ENCODE data around the gene MSI2.
A peak's percentile ranks its signal among the peaks of the same experiment; 100 is the strongest.

The MSI2 gene

GRCh38 chr17:57253362-57254065, 2.8 kb upstream of the MSI2 start:
- H3K4me3 ChIP-seq, result no peak overlapping the region
- H3K4me1 ChIP-seq, result peaks cover 3% of the 10 kb centered on the region
- no peaks in the 10 kb centered on the region for H3K27me3 ChIP-seq (ENCODE audit: low read depth)
- peaks cover 2% of the 10 kb centered on the region; the same call in 1 of the 2 replicates for H3K9me3 ChIP-seq
- no peak for DNase-seq (ENCODE audit: low spot score in 2 of 2)
- in situ Hi-C loops (cut with MboI; ENCODE audit: low sequenced_read_pairs), result no loop called here
- H3K36me3 ChIP-seq (replicated peaks), result no peaks in the 10 kb centered on the region; the same call in 1 of the 2 replicates

DNA sequence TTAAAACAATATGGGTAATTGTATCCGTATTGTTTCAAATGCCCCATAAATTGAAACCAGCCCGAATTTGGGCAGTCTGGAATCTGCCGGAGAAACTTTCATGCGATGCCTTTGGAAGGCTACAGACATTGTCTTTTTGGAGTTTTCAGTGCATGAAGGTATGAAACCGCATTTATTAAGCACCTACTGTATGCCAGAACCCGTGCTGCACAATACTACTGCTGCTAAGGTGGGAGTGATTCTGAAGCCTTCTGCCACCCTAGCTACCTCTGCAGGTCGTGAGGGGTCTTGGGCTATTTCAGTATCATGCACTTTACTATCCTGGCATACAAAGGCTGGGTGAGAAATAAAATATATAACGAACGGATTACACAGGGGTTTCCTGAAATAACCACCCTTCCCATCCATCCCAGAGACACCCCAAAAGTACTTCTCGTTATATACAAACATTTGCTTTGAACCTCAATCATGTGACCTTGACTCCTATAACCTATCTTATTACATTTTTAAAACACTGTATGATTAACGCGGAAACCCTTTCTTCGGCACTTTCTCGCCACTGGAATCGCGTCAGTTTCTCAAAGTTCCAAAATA, 1.0 kb upstream of the MSI2 start:
- H3K4me3 ChIP-seq, result peak overlapping the region; percentile 52
- in situ Hi-C loops (cut with MboI; ENCODE audit: low sequenced_read_pairs), result no loop called here
- H3K9me3 ChIP-seq, result peaks cover 2% of the 10 kb centered on the region; the same call in 1 of the 2 replicates
- H3K4me1 ChIP-seq, result peaks cover 21% of the 10 kb centered on the region
- no peak for DNase-seq (ENCODE audit: low spot score in 2 of 2)
- H3K27me3 ChIP-seq (ENCODE audit: low read depth), result no peaks in the 10 kb centered on the region
- H3K36me3 ChIP-seq (replicated peaks), result no peaks in the 10 kb centered on the region; the same call in none of the 2 replicates

DNA sequence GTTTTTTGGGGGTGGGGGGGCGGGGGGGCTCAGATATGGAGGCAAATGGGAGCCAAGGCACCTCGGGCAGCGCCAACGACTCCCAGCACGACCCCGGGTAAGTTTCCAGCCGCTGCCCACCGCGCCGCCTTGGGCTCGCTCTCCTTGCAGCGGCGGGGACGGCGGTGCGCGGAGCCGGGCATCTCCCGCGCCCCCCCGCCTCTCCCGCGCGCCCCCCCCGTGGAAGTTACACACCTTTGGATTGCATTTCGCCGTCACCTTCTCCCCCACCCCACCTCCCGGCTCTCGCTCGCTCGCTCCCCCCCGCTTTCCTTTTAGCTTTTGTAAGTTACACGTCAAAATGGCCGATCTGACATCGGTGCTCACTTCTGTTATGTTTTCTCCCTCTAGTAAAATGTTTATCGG, 387 bp downstream of the MSI2 start:
- Histone ChIP-seq H3K9me3 (no peaks in the 10 kb centered on the region), H3K4me1 (peaks cover 28% of the 10 kb centered on the region), H3K4me3 (peak overlapping the region; percentile 52), H3K36me3 (replicated peaks) (peaks cover 6% of the 10 kb centered on the region), H3K27me3 (ENCODE audit: low read depth) (no peaks in the 10 kb centered on the region)
- in situ Hi-C loops (cut with MboI; ENCODE audit: low sequenced_read_pairs), result no loop called here
- DNase-seq (ENCODE audit: low spot score in 2 of 2), result peak in 1 of 2 experiments; percentile 49

GRCh38 chr17:57257195-57257894, 1.0 kb downstream of the MSI2 start:
- peaks cover 12% of the 10 kb centered on the region for H3K36me3 ChIP-seq (replicated peaks)

GRCh38 chr17:57257895-57258851, 1.9 kb downstream of the MSI2 start:
- peak; percentile 35 to 42 for DNase-seq (ENCODE audit: low spot score in 2 of 2)
- in situ Hi-C loops (cut with MboI; ENCODE audit: low sequenced_read_pairs), result no loop called here
- H3K9me3 ChIP-seq, result no peaks in the 10 kb centered on the region
- H3K36me3 ChIP-seq (replicated peaks), result peaks cover 21% of the 10 kb centered on the region
- H3K27me3 ChIP-seq (ENCODE audit: low read depth), result no peaks in the 10 kb centered on the region
- peaks cover 28% of the 10 kb centered on the region for H3K4me1 ChIP-seq
- peak overlapping the region; percentile 52 for H3K4me3 ChIP-seq

More at GRCh38 chr17:57257195-57257894, 1.0 kb downstream of the MSI2 start:
- Histone ChIP-seq H3K9me3 (no peaks in the 10 kb centered on the region), H3K4me3 (peak overlapping the region; percentile 52), H3K4me1 (peaks cover 28% of the 10 kb centered on the region), H3K27me3 (ENCODE audit: low read depth) (no peaks in the 10 kb centered on the region)
- peak in 1 of 2 experiments; percentile 42 for DNase-seq (ENCODE audit: low spot score in 2 of 2)
- in situ Hi-C loops (cut with MboI; ENCODE audit: low sequenced_read_pairs), result no loop called here

DNA sequence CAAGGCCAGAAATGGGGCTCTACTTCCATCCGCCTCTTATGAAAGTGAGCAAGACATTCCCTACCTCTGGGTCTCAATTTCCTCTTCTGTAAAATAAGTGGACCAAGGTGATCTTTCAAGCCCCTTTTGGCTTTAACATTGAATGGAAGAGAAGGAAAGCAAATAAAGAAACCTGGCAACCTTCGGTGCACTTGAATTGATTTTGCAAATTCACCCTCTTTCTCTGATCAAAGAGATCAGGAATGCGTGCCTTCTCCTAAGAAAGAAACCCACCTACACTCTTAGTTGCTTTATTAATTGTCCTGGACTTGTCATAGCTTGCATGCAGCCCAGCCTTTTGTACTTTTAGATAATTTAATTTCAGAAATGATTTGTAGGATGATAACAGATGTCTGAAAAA, 3.0 kb downstream of the MSI2 start:
- Histone ChIP-seq H3K36me3 (replicated peaks) (peaks cover 32% of the 10 kb centered on the region), H3K9me3 (no peaks in the 10 kb centered on the region), H3K4me1 (peaks cover 28% of the 10 kb centered on the region), H3K4me3 (no peak overlapping the region), H3K27me3 (ENCODE audit: low read depth) (no peaks in the 10 kb centered on the region)
- no peak for DNase-seq (ENCODE audit: low spot score in 2 of 2)
- in situ Hi-C loops (cut with MboI; ENCODE audit: low sequenced_read_pairs), result no loop called here

- in situ Hi-C loops (cut with MboI; ENCODE audit: low sequenced_read_pairs), result no loop called here
- DNase-seq (ENCODE audit: low spot score in 2 of 2), result no peak
- no peaks in the 10 kb centered on the region for H3K27me3 ChIP-seq (ENCODE audit: low read depth)
- peaks cover 37% of the 10 kb centered on the region for H3K36me3 ChIP-seq (replicated peaks)
- H3K4me1 ChIP-seq, result peaks cover 28% of the 10 kb centered on the region
- H3K9me3 ChIP-seq, result no peaks in the 10 kb centered on the region
- no peak overlapping the region for H3K4me3 ChIP-seq
Observed at GRCh38 chr17:57259817-57260216, 3.5 kb downstream of the MSI2 start.

GRCh38 chr17:57260325-57261083, 4.2 kb downstream of the MSI2 start:
- no peaks in the 10 kb centered on the region for H3K27me3 ChIP-seq (ENCODE audit: low read depth)
- no peak for DNase-seq (ENCODE audit: low spot score in 2 of 2)
- peaks cover 44% of the 10 kb centered on the region for H3K36me3 ChIP-seq (replicated peaks)
- no peak overlapping the region for H3K4me3 ChIP-seq
- H3K9me3 ChIP-seq, result no peaks in the 10 kb centered on the region
- in situ Hi-C loops (cut with MboI; ENCODE audit: low sequenced_read_pairs), result no loop called here
- H3K4me1 ChIP-seq, result peaks cover 28% of the 10 kb centered on the region

- no peak for DNase-seq (ENCODE audit: low spot score in 2 of 2)
- H3K4me3 ChIP-seq, result no peak overlapping the region
- H3K4me1 ChIP-seq, result peaks cover 28% of the 10 kb centered on the region
- no peaks in the 10 kb centered on the region for H3K27me3 ChIP-seq (ENCODE audit: low read depth)
- no peaks in the 10 kb centered on the region for H3K9me3 ChIP-seq
- H3K36me3 ChIP-seq (replicated peaks), result peaks cover 48% of the 10 kb centered on the region
- in situ Hi-C loops (cut with MboI; ENCODE audit: low sequenced_read_pairs), result no loop called here
Observed at GRCh38 chr17:57261084-57261461, 4.8 kb downstream of the MSI2 start.

DNA sequence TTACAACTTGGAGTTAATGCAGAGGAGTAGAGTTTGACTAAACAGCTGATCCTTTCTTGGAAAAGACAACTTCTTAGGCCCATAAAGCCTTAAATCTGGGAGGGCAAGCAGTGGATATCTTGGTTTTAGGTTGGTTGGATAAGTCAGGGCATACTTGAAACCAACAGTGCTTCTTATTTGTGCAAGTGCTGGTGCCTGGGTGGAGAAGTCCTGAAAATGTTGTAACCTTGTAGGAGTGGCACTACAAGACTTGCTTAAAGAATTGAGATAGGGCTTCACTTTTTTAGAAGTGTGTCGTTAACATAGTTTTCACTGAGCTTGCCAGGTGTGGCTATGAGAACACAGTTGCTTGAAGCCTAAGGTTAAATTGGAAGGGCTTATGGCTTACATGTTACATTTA, 6.2 kb downstream of the MSI2 start:
- in situ Hi-C loops (cut with MboI; ENCODE audit: low sequenced_read_pairs), result no loop called here
- Histone ChIP-seq H3K4me1 (peaks cover 28% of the 10 kb centered on the region), H3K27me3 (ENCODE audit: low read depth) (no peaks in the 10 kb centered on the region), H3K4me3 (no peak overlapping the region), H3K9me3 (no peaks in the 10 kb centered on the region), H3K36me3 (replicated peaks) (peaks cover 60% of the 10 kb centered on the region)
- DNase-seq (ENCODE audit: low spot score in 2 of 2), result no peak

DNA sequence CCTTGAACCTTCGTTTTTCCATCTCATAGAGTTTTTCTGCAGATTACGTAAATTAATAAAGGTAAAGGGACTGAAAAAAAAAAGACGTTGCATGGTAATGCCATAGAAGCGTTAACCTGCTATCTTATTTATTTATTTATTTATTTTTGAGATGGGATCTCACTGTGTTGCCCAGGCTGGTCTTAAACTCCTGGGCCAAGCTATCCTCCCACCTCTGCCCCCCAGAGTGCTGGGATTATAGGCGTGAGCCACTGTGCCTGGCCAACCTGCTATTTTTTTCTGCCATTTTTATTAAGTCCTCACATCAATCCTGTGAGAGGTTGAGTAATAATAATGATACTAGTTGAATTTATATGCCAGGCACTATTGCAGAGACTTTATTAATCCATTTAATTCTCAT, 7.9 kb downstream of the MSI2 start:
- Histone ChIP-seq H3K36me3 (replicated peaks) (peaks cover 69% of the 10 kb centered on the region), H3K4me3 (no peak overlapping the region), H3K27me3 (ENCODE audit: low read depth) (no peaks in the 10 kb centered on the region), H3K4me1 (peaks cover 18% of the 10 kb centered on the region), H3K9me3 (no peaks in the 10 kb centered on the region)
- in situ Hi-C loops (cut with MboI; ENCODE audit: low sequenced_read_pairs), result no loop called here
- no peak for DNase-seq (ENCODE audit: low spot score in 2 of 2)

DNA sequence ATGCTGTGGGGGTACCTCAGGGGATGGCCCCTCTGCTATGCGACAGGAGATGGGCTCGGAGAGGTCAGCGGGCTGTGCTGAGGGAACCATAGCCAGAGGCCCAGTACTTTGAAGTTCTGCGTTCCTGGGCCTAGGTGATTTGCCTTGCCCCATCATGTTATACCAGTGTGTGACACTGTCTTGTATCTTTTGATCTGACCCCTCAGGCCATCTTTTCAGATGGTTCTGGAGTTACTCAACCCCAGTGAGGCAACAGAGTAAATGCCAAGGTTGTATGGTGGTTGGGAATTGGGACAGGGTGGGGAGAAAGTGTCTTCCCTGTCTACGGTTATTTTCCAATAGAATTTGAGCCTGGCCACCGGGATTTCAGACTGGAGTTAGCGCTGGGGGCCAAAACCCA, 8.5 kb downstream of the MSI2 start:
- Histone ChIP-seq H3K9me3 (no peaks in the 10 kb centered on the region), H3K36me3 (replicated peaks) (peaks cover 72% of the 10 kb centered on the region)
- in situ Hi-C loops (cut with MboI; ENCODE audit: low sequenced_read_pairs), result no loop called here

GRCh38 chr17:57266902-57267311, 10.6 kb downstream of the MSI2 start:
- Histone ChIP-seq H3K4me3 (no peak overlapping the region), H3K27me3 (ENCODE audit: low read depth) (no peaks in the 10 kb centered on the region), H3K36me3 (replicated peaks) (peaks cover 64% of the 10 kb centered on the region), H3K4me1 (peaks cover 20% of the 10 kb centered on the region), H3K9me3 (no peaks in the 10 kb centered on the region)
- in situ Hi-C loops (cut with MboI; ENCODE audit: low sequenced_read_pairs), result no loop called here
- DNase-seq (ENCODE audit: low spot score in 2 of 2), result no peak

More for the DNA sequence above, 8.5 kb downstream of the MSI2 start:
- Histone ChIP-seq H3K4me3 (no peak overlapping the region), H3K27me3 (ENCODE audit: low read depth) (no peaks in the 10 kb centered on the region), H3K4me1 (peaks cover 14% of the 10 kb centered on the region)
- no peak for DNase-seq (ENCODE audit: low spot score in 2 of 2)
